Neural cell (in vitro differentiated cells): ENCODE data around the gene NR5A1. TPM values are rescaled to one million over a fixed set of nuclear protein-coding genes. Genes with fewer than 3 reads are reported as not detected.

Experiments used
- H2AFZ ChIP-seq: fragments of 200-600, 300-800 bp; sonication (generic), shearing (Covaris generic); 2 replicates; pipeline ENCODE4 v1.6.0; 2014; ENCODE audit warnings: low read depth, mild to moderate bottlenecking, antibody characterized with exemption, low read length, moderate library complexity
- H3F3A ChIP-seq: fragments of 200-600 bp; shearing (Covaris generic); 2 replicates; pipeline ENCODE4 v1.6.1; 2016; ENCODE audit warnings: mild to moderate bottlenecking, moderate library complexity, mixed read lengths, antibody characterized with exemption, low read length; ENCODE audit not compliant: insufficient read depth, poor library complexity, severe bottlenecking
- H3K27ac ChIP-seq: fragments of 200-600, 300-800 bp; sonication (generic), shearing (Covaris generic); 2 replicates; pipeline ENCODE4 v1.5.1; 2014; ENCODE audit warnings: mild to moderate bottlenecking, low read length, moderate library complexity
- H3K27me3 ChIP-seq: fragments of 300-800, 200-600 bp; sonication (generic), shearing (Covaris generic); 2 replicates; pipeline ENCODE4 v1.6.0; 2014; ENCODE audit warnings: mild to moderate bottlenecking, low read depth, low read length, moderate library complexity; ENCODE audit not compliant: insufficient read depth
- H3K36me3 ChIP-seq: fragments of 300-800, 200-600 bp; sonication (generic), shearing (Covaris generic); 2 replicates; pipeline ENCODE4 v1.5.1; 2014; ENCODE audit warnings: mild to moderate bottlenecking, antibody characterized with exemption, low read length, moderate library complexity; ENCODE audit not compliant: insufficient read depth
- H3K4me2 ChIP-seq: fragments of 300-800, 200-600 bp; sonication (generic), shearing (Covaris generic); 2 replicates; pipeline ENCODE4 v1.6.0; 2014; ENCODE audit warnings: mild to moderate bottlenecking, low read length
- H3K4me3 ChIP-seq: fragments of 300-800, 200-600 bp; sonication (generic), shearing (Covaris generic); 2 replicates; pipeline ENCODE4 v1.5.1; 2014; ENCODE audit warnings: mild to moderate bottlenecking, low read length, moderate library complexity
- H3K79me2 ChIP-seq: fragments of 200-600 bp; shearing (Covaris generic); replicated peaks from 2 replicates; pipeline ENCODE4 v1.6.0; 2014; ENCODE audit warnings: mild to moderate bottlenecking, low read length, moderate library complexity; ENCODE audit not compliant: insufficient read depth
- H3K9ac ChIP-seq: fragments of 300-800, 200-600 bp; sonication (generic), shearing (Covaris generic); 2 replicates; pipeline ENCODE4 v1.6.1; 2016; ENCODE audit warnings: mild to moderate bottlenecking, low read length, mixed read lengths
- H3K9me2 ChIP-seq: fragments of 200-600 bp; shearing (Covaris generic); 2 replicates; pipeline ENCODE4 v1.6.1; 2016; ENCODE audit warnings: mild to moderate bottlenecking, low read length, mixed read lengths; ENCODE audit not compliant: insufficient read depth
- H3K9me3 ChIP-seq: fragments of 200-600, 300-800 bp; sonication (generic), shearing (Covaris generic); 2 replicates; pipeline ENCODE4 v1.6.1; 2016; ENCODE audit warnings: mild to moderate bottlenecking, mixed run types, low read length, moderate library complexity, mixed read lengths
- H4K20me1 ChIP-seq: fragments of 200-600 bp; shearing (Covaris generic); 2 replicates; pipeline ENCODE4 v1.6.1; 2016; ENCODE audit warnings: mild to moderate bottlenecking, mixed run types; ENCODE audit not compliant: insufficient read depth
- CTCF ChIP-seq: fragments of 450-650 bp; IDR thresholded peaks from 2 replicates; pipeline ENCODE4 v1.5.1; 2014; ENCODE audit warnings: antibody characterized with exemption, mild to moderate bottlenecking, moderate library complexity; ENCODE audit not compliant: poor library complexity, severe bottlenecking
- EZH2 ChIP-seq: fragments of 200-600, 300-800 bp; shearing (Covaris generic), sonication (generic); IDR thresholded peaks from 2 replicates; pipeline ENCODE4 v1.6.1; 2014; ENCODE audit warnings: antibody characterized with exemption, low read length, borderline replicate concordance, mild to moderate bottlenecking; ENCODE audit not compliant: insufficient read depth, poor library complexity, severe bottlenecking
- MXI1 ChIP-seq: fragments of 450-650 bp; conservative IDR thresholded peaks from 2 replicates; pipeline ENCODE4 v1.6.1; 2014; ENCODE audit warnings: antibody characterized with exemption, mild to moderate bottlenecking; ENCODE audit not compliant: poor library complexity, severe bottlenecking
- POLR2AphosphoS5 ChIP-seq: IDR thresholded peaks from 2 replicates; pipeline ENCODE4 v1.6.1; 2012
- RAD21 ChIP-seq: fragments of 450-650 bp; conservative IDR thresholded peaks from 2 replicates; pipeline ENCODE4 v1.6.1; 2014; ENCODE audit warnings: antibody characterized with exemption, mild to moderate bottlenecking, moderate library complexity
- TAF1 ChIP-seq: IDR thresholded peaks from 2 replicates; pipeline ENCODE4 v1.6.1; 2012; ENCODE audit warnings: low read depth
- polyA plus RNA-seq: library from polyadenylated mRNA; depleted of rRNA; stranded (reverse); fragments of >200 nt; gene quantifications from 2 replicates; pipeline ENCODE4 v1.2.3, GENCODE V29; 2014
- TF ChIP-seq, protein P1 (sequence below): IDR thresholded peaks from 2 replicates; pipeline ENCODE4 v1.6.1; 2012; ENCODE audit warnings: borderline replicate concordance

The NR5A1 gene
- polyA plus RNA-seq, 1 donor from 2014 or later = 0.09 TPM

DNA sequence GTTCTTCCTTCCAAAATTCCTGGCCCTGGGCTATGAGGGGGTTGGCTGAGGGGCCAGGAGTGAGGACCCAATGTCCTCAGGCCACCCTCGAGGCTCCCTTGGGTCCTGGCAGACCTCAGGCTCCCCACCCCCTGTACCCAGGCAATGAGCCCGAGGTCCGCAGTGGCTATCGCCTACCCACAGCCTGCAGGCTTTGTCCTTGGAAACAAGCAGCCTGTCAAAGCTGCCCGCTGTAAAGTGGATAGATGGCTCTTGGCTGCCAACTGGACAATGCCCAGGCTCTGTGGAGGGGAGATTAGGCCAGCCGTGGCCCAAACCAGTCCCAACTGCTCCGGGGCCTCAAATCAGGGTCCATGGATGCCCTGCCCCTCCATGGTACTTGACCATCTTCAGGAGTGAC, 59.2 kb downstream of the NR5A1 start:
- no peak overlapping the region for H3K4me2 ChIP-seq
- H3K9me3 ChIP-seq = no peaks in the 10 kb centered on the region
- no peak for TF ChIP-seq EZH2
- no peak for TF ChIP-seq MXI1
- TF ChIP-seq, protein P1, sequence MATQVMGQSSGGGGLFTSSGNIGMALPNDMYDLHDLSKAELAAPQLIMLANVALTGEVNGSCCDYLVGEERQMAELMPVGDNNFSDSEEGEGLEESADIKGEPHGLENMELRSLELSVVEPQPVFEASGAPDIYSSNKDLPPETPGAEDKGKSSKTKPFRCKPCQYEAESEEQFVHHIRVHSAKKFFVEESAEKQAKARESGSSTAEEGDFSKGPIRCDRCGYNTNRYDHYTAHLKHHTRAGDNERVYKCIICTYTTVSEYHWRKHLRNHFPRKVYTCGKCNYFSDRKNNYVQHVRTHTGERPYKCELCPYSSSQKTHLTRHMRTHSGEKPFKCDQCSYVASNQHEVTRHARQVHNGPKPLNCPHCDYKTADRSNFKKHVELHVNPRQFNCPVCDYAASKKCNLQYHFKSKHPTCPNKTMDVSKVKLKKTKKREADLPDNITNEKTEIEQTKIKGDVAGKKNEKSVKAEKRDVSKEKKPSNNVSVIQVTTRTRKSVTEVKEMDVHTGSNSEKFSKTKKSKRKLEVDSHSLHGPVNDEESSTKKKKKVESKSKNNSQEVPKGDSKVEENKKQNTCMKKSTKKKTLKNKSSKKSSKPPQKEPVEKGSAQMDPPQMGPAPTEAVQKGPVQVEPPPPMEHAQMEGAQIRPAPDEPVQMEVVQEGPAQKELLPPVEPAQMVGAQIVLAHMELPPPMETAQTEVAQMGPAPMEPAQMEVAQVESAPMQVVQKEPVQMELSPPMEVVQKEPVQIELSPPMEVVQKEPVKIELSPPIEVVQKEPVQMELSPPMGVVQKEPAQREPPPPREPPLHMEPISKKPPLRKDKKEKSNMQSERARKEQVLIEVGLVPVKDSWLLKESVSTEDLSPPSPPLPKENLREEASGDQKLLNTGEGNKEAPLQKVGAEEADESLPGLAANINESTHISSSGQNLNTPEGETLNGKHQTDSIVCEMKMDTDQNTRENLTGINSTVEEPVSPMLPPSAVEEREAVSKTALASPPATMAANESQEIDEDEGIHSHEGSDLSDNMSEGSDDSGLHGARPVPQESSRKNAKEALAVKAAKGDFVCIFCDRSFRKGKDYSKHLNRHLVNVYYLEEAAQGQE = no peak
- H3K36me3 ChIP-seq = no peaks in the 10 kb centered on the region
- no peaks in the 10 kb centered on the region for H4K20me1 ChIP-seq
- H3K27me3 ChIP-seq = peaks cover 17% of the 10 kb centered on the region
- H3K9me2 ChIP-seq = no peaks in the 10 kb centered on the region
- no peak overlapping the region for H3K4me3 ChIP-seq
- no peak overlapping the region for H2AFZ ChIP-seq
- H3K79me2 ChIP-seq = no peaks in the 10 kb centered on the region
- no peaks in the 10 kb centered on the region for H3F3A ChIP-seq
- no peak overlapping the region for H3K27ac ChIP-seq
- H3K9ac ChIP-seq = no peak overlapping the region

DNA sequence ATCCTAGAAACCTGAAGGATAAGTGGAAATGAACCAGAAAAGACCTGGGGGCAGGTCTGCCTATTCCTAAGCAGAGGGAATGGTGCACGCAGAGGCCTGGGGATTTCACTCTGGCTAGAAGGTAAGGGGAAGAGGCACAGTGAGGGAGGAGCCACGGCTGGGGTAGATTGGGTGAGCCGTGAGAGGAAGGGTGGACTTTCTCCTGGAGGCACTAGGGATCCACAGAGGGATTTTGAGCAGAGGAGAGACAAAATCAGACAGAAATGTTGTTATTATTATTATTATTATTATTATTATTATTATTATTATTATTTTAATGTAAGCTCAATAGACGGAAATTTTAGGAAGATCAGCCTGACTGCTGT, 59.9 kb downstream of the NR5A1 start:
- Histone ChIP-seq H3K9ac (no peak overlapping the region), H3K36me3 (no peaks in the 10 kb centered on the region), H3K27ac (no peak overlapping the region), H3K9me2 (no peaks in the 10 kb centered on the region), H3F3A (no peaks in the 10 kb centered on the region), H4K20me1 (no peaks in the 10 kb centered on the region), H2AFZ (no peak overlapping the region), H3K9me3 (no peaks in the 10 kb centered on the region), H3K79me2 (no peaks in the 10 kb centered on the region), H3K27me3 (peaks cover 17% of the 10 kb centered on the region), H3K4me2 (no peak overlapping the region), H3K4me3 (no peak overlapping the region)
- no peak for TF ChIP-seq TAF1
- TF ChIP-seq MXI1 = no peak
- TF ChIP-seq, protein P1 = no peak
- TF ChIP-seq EZH2 = no peak
- no peak for TF ChIP-seq RAD21
- no peak for TF ChIP-seq POLR2AphosphoS5
- TF ChIP-seq CTCF = no peak
